Measurements from ENCODE around the gene FLYWCH2.
"Not testable (repeated sequence)": the region's sequence is repeated elsewhere in the genome, so short reads cannot be mapped to it uniquely, and the experiment has no call there.

The FLYWCH2 gene

DNA sequence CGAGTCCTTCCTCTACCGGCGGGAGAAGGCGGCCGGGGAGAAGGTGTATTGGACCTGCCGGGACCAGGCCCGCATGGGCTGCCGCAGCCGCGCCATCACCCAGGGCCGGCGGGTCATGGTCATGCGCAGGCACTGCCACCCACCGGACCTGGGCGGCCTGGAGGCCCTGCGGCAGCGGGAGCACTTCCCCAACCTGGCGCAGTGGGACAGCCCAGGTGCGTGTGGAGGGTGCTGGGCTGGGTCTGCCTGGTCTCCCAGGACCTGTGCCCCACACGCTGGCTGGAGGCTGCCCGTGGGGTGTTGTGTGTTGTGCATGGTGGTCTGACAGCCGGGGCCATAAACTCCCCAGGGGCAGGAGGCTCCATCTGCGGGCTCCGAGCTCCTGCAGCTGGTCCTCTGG is 54.2 kb downstream of the FLYWCH2 start:
- no peak for DNase-seq (ENCODE audit: low read depth in 2 of 2)

DNA sequence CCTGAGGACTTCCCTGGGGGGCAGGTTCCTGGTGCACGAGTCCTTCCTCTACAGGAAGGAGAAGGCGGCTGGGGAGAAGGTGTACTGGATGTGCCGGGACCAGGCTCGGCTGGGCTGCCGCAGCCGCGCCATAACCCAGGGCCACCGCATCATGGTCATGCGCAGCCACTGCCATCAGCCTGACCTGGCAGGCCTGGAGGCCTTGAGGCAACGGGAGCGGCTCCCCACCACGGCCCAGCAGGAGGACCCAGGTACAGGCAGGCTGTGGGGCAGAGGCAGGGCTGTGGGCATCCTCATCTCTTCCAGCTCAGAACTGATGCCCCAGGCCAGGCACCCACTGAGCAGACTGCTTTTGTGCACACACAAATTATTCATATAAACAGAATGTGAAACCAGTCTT is 55.2 kb downstream of the FLYWCH2 start:
- no peak for DNase-seq (ENCODE audit: low read depth in 2 of 2)

DNA sequence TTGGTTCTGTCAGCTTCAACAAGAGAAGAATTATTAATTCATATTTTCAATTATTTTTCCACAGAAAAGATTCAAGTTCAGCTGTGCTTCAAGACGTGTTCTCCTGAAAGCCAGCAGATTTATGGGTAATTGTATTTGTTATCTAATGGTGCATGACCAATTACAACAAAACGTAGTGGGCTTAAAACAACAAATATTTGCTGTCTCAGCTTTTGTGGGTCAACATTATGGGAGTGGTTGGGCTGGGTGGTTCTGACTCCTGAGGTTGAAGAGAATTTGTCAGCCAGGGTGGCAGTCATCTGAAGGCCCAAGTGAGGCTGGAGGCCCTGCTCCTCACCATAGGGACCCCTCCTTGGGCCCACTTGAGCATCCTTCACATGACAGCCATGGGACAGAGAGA is 57.0 kb downstream of the FLYWCH2 start:
- DNase-seq (ENCODE audit: low read depth in 2 of 2), result no peak

DNA sequence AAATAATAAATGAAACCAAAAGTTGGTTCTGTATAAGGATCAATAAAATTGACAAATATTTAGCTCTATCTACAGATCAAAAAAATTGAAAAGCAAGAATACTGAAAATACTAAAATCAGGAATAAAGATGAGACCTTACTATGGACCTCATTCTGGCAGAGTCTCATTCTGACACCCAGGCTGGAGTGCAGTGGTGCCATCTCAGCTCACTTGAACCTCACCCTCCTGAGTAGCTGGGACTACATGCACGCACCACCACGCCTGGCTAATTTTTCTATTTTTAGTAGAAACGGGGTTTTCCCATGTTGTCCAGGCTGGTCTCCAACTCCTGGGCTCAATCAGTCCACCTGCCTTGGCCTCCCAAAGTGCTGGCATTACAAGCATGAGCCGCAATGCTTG is 59.0 kb downstream of the FLYWCH2 start:
- DNase-seq (ENCODE audit: low read depth in 2 of 2), result no peak

DNA sequence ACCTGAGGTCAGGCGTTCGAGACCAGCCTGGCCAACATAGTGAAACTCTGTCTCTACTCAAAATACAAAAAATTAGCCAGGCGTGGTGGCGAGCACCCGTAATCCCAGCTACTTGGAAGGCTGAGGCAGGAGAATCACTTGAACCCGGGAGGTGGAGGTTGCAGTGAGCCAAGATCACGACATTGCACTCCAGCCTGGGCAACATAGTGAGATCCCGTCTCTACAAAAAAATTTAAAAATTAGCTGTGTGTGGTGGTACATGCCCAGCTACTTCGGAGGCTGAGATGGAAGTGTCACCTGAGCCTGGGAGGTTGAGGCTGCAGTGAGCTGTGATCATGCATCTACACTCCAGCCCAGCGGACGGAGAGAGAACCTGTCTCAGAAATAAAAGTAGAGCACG is 60.7 kb downstream of the FLYWCH2 start:
- DNase-seq (ENCODE audit: low read depth in 2 of 2), result not testable (repeated sequence)

DNA sequence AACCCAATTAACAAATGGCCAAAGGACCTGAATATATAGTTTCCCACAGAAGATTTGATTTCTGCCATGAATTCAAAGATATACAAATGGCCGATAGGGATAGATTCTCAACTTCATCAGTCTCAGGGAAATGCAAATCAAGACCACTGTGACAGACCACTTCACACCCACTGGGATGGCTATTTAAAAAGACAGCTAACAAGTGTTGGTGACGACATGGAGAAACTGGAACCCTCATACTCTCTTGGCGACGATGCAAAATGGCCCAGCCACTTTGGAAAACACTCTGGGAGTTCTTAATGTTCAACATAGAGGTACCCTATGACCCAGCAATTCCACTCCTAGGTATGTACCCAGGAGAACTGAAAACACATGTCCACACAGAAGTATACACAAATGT is 63.6 kb downstream of the FLYWCH2 start:
- DNase-seq (ENCODE audit: low read depth in 2 of 2), result no peak
